Spinal cord (tissue), 10 donors: ENCODE measurements around the gene KIAA1755. TPM values are rescaled to one million over a fixed set of nuclear protein-coding genes. Genes with fewer than 3 reads are reported as not detected.
A peak's percentile ranks its signal among the peaks of the same experiment; 100 is the strongest.

Source experiments
- DNase-seq, 6 donors: peaks; one replicate each; pipeline versions ENCODE4 v3.0.0 to v3.0.0-alpha.2; 2013 to 2015; ENCODE audit warnings: low spot score in 6 of 6, low read depth in 4 of 6
- H3K27ac ChIP-seq: one replicate; pipeline ENCODE4 v1.5.1; 2013; ENCODE audit warnings: low read depth, low read length, control low read depth
- H3K27me3 ChIP-seq: one replicate; pipeline ENCODE4 v1.6.1; 2013; ENCODE audit warnings: low read length; ENCODE audit not compliant: control insufficient read depth, insufficient read depth
- H3K36me3 ChIP-seq: one replicate; pipeline ENCODE4 v1.6.1; 2013; ENCODE audit warnings: low read length; ENCODE audit not compliant: control insufficient read depth, insufficient read depth
- H3K4me1 ChIP-seq: one replicate; pipeline ENCODE4 v1.6.1; 2013; ENCODE audit warnings: low read length; ENCODE audit not compliant: control insufficient read depth, insufficient read depth
- H3K4me3 ChIP-seq: one replicate; pipeline ENCODE4 v1.5.1; 2013; ENCODE audit warnings: low read depth, low read length, control low read depth
- H3K9me3 ChIP-seq: one replicate; pipeline ENCODE4 v1.6.1; 2013; ENCODE audit warnings: low read length; ENCODE audit not compliant: control insufficient read depth, insufficient read depth
- WGBS: methylation state at CpG from one replicate; pipeline ENCODE4 v1.1.5; 2013; ENCODE audit warnings: missing lambda C conversion rate; ENCODE audit not compliant: insufficient coverage; 5-methylcytosine and 5-hydroxymethylcytosine counted together
- polyA plus RNA-seq, 2 donors: library from polyadenylated mRNA; unstranded; fragments of 120-200 nt; gene quantifications; one replicate each; pipeline ENCODE4 v1.2.1, GENCODE V29; 2013; ENCODE audit not compliant: insufficient read length in 2 of 2
- total RNA-seq, 2 donors: library from RNA; depleted of rRNA in 1 of 2; stranded (reverse); fragments of 120-200 nt in 1 of 2; fragments of >200 nt in 1 of 2; gene quantifications; one replicate each; pipeline versions ENCODE4 v1.2.3 to v1.2.4, GENCODE V29; 2013 to 2014
- donor health status: healthy.

Gene KIAA1755
- total and polyA plus RNA-seq, 4 donors, result 20.8 to 51.5 (median 33.6) TPM

- peaks cover 16% of the 10 kb centered on the region for H3K4me1 ChIP-seq
- WGBS, result 25% methylated on average over 10 of the region's 14 CpGs
- no peak overlapping the region for H3K4me3 ChIP-seq
- peak overlapping the region; percentile 55 for H3K27ac ChIP-seq
- peak in 2 of 6 donors; percentile 48 to 74 for DNase-seq
- H3K36me3 ChIP-seq, result no peaks in the 10 kb centered on the region
- no peaks in the 10 kb centered on the region for H3K27me3 ChIP-seq
- no peaks in the 10 kb centered on the region for H3K9me3 ChIP-seq
Observed at GRCh38 chr20:38278131-38278530, 17.6 kb upstream of the KIAA1755 start.

GRCh38 chr20:38277691-38278090, 17.2 kb upstream of the KIAA1755 start:
- H3K36me3 ChIP-seq, result no peaks in the 10 kb centered on the region
- H3K27me3 ChIP-seq, result no peaks in the 10 kb centered on the region
- no peak overlapping the region for H3K4me3 ChIP-seq
- WGBS, result no CpG with 5 or more reads among the region's 2 CpGs
- peaks cover 16% of the 10 kb centered on the region for H3K4me1 ChIP-seq
- peak overlapping the region; percentile 55 for H3K27ac ChIP-seq
- no peak for DNase-seq
- no peaks in the 10 kb centered on the region for H3K9me3 ChIP-seq

GRCh38 chr20:38277285-38277684, 16.8 kb upstream of the KIAA1755 start:
- H3K4me3 ChIP-seq, result no peak overlapping the region
- no peak overlapping the region for H3K27ac ChIP-seq
- WGBS, result 100% methylated on average over 1 of the region's 5 CpGs
- H3K4me1 ChIP-seq, result peaks cover 19% of the 10 kb centered on the region
- no peak for DNase-seq
- H3K9me3 ChIP-seq, result no peaks in the 10 kb centered on the region
- no peaks in the 10 kb centered on the region for H3K36me3 ChIP-seq
- H3K27me3 ChIP-seq, result no peaks in the 10 kb centered on the region

- H3K27ac ChIP-seq, result no peak overlapping the region
- H3K4me3 ChIP-seq, result no peak overlapping the region
- peaks cover 24% of the 10 kb centered on the region for H3K4me1 ChIP-seq
- H3K36me3 ChIP-seq, result no peaks in the 10 kb centered on the region
- DNase-seq, result no peak
- H3K9me3 ChIP-seq, result no peaks in the 10 kb centered on the region
- WGBS, result 100% methylated on average over 3 of the region's 12 CpGs
- no peaks in the 10 kb centered on the region for H3K27me3 ChIP-seq
Observed at GRCh38 chr20:38275815-38276550, 15.4 kb upstream of the KIAA1755 start.

GRCh38 chr20:38272961-38273360, 12.4 kb upstream of the KIAA1755 start:
- Histone ChIP-seq H3K4me1 (peaks cover 17% of the 10 kb centered on the region), H3K9me3 (no peaks in the 10 kb centered on the region), H3K36me3 (no peaks in the 10 kb centered on the region), H3K4me3 (no peak overlapping the region), H3K27ac (peak overlapping the region; percentile 81), H3K27me3 (no peaks in the 10 kb centered on the region)
- WGBS, result no CpG with 5 or more reads among the region's 2 CpGs
- DNase-seq, result peak in 1 of 6 donors; percentile 47

GRCh38 chr20:38272398-38272797, 11.9 kb upstream of the KIAA1755 start:
- H3K4me1 ChIP-seq, result peaks cover 14% of the 10 kb centered on the region
- DNase-seq, result no peak
- no peak overlapping the region for H3K4me3 ChIP-seq
- no peaks in the 10 kb centered on the region for H3K36me3 ChIP-seq
- WGBS, result 100% methylated on average over 2 of the region's 2 CpGs
- peak overlapping the region; percentile 81 for H3K27ac ChIP-seq
- H3K9me3 ChIP-seq, result no peaks in the 10 kb centered on the region
- H3K27me3 ChIP-seq, result no peaks in the 10 kb centered on the region

GRCh38 chr20:38271608-38272120, 11.1 kb upstream of the KIAA1755 start:
- Histone ChIP-seq H3K4me1 (peaks cover 14% of the 10 kb centered on the region), H3K36me3 (no peaks in the 10 kb centered on the region), H3K27ac (peak overlapping the region; percentile 81), H3K27me3 (no peaks in the 10 kb centered on the region), H3K4me3 (no peak overlapping the region), H3K9me3 (no peaks in the 10 kb centered on the region)
- DNase-seq, result no peak
- WGBS, result 100% methylated on average over 2 of the region's 2 CpGs

- WGBS, result 75% methylated on average over 9 of the region's 10 CpGs
- Histone ChIP-seq H3K36me3 (no peaks in the 10 kb centered on the region), H3K9me3 (no peaks in the 10 kb centered on the region), H3K4me1 (peaks cover 14% of the 10 kb centered on the region), H3K27ac (peak overlapping the region; percentile 79), H3K27me3 (no peaks in the 10 kb centered on the region), H3K4me3 (no peak overlapping the region)
- DNase-seq, result peak in 1 of 6 donors; percentile 88
Observed at GRCh38 chr20:38270869-38271605, 10.5 kb upstream of the KIAA1755 start.

- no peak for DNase-seq
- no peaks in the 10 kb centered on the region for H3K9me3 ChIP-seq
- H3K27me3 ChIP-seq, result no peaks in the 10 kb centered on the region
- H3K36me3 ChIP-seq, result no peaks in the 10 kb centered on the region
- 90% methylated on average over 5 of the region's 6 CpGs for WGBS
- H3K4me3 ChIP-seq, result no peak overlapping the region
- H3K27ac ChIP-seq, result no peak overlapping the region
- peaks cover 14% of the 10 kb centered on the region for H3K4me1 ChIP-seq
Observed at GRCh38 chr20:38269715-38270114, 9.2 kb upstream of the KIAA1755 start.
